GM19025 (cell line): ENCODE data around the gene SENP7.
"Not testable (repeated sequence)": the region's sequence is repeated elsewhere in the genome, so short reads cannot be mapped to it uniquely, and the experiment has no call there.

ENCODE experiments used
- ATAC-seq: cut with Tn5 transposase; IDR thresholded peaks from one replicate; pipeline ENCODE4 v1.9.1; 2021; ENCODE audit warnings: mild to moderate bottlenecking, low read depth, moderate library complexity; ENCODE audit not compliant: unreplicated experiment

SENP7 gene

DNA sequence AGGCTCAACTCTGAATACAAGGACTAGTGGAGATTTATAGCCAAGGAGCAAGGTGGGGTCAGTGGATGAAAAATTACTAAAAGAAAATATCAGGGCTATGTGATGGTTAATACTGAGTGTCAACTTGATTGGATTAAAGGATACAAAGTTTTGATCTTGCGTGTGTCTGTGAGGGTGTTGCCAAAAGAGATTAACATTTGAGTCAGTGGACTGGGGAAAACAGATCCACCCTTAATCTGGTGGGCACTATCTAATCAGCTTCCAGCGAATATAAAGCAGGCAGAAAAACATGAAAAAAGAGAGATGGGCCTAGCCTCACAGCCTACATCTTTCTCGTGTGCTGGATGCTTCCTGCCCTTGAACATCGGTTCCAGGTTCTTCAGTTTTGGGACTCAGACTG, 14.4 kb upstream of the SENP7 start:
- ATAC-seq, result no peak

DNA sequence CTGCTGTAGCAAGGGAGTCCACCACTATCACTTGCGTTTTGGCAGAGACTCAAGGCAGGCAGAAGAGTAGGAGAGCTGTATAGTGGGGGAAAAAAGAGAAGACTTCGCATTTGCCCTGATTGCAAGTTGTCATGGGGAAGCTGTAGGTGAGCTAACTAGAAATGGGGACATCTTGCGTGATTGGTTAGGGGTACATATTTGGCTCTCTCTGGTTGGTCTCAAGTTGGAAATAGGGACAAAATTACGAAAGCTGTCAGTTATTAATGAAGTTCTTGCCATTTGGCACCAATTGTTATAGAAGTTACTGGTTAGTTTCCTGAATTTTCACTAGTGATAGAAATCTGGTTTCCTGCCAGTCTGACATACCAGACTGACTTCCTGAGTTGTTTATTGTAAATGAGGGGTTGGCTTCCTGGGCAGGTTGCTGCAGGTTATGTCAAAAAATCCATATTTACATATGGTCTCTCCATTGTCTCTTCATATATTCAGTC, 8.2 kb upstream of the SENP7 start:
- ATAC-seq, result no peak

- ATAC-seq, result no peak
Observed at GRCh38 chr3:101519685-101520365, 6.8 kb upstream of the SENP7 start.

DNA sequence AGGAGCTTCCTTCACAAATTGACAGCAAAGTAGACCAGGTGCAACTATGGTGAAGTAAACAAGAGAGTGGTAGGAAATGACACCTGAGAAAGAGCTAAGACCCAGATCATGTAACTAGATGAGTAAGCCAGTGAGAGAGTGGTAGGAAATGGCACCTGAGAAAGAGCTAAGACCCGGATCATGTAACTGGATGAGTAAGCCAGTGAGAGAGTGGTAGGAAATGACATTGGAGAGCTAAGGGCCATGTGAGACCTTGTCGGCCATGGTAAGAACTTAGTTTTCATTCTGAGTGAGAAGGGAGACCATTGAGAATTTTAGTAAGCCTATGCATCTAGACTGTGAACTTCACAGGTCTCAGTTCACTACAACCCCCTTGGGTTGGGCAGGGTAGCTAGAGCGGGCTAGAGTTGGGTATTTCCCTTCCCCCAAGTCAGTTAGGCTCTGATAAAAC, 5.4 kb upstream of the SENP7 start:
- peak; percentile 93 for ATAC-seq

DNA sequence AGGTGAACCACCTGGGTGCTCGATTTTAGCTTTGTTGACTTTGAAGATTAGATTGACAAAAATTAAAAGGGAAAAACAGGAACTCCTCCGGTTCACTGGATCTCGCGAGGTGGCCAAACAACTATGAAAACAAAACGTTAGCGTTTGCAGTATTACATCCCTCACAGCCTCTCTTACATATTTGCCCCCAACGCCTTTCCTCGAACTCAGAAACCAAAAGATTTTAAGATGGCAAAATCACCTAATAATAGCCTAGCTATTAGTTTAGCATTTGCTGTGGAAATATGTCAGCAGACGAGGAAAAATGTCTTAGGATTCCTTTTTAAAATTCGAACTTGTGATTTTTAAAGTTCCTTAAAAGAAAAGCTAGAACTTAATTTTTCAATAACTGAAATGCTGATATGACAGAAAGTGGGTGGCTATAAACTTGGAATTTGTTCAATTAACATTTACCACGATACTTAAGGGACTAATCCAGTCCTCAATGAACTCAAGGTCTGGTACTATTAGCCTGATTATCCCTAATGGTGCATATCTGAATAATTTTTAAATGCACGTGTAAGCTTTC, 491 bp upstream of the SENP7 start:
- peak; percentile 20 for ATAC-seq

- ATAC-seq, result peak; percentile 23
Observed at GRCh38 chr3:101512396-101512645, 691 bp downstream of the SENP7 start.

DNA sequence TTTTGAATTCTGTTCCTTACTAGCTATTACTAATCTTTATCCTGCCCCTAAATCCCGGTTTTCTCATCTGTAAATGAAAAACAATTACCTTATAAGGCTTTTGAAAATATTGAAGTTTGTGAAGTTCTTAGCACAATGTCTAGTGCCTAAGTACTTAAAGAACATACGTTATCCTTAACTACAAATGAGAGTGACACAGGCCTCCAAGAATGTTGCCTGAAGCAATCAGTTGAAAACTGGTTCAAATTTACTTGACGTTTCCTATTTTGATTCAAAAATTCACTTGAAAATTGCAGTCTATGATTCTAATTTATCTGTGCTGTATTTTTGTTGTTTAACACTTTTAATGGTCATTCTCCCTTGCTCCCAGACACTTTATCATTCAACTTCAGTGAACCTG, 3.2 kb downstream of the SENP7 start:
- no peak for ATAC-seq

DNA sequence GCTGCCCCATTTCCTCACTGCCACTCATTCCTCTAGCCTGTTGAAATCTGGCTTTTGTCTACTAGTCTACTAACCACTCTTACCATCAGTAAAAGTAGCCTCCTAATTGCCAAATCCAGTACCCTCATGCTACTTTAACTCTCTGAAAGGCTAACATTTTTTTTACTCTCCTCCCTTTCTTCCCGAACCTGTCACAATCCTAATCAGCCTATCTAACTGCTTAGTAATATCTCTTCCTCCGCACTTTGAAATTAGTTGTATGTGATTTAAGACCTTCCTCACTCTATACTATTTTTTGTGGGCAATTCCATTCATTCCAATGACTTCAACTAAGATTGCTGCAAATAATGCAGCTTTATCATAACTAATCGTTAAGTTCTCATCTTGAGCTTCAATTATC, 3.7 kb downstream of the SENP7 start:
- ATAC-seq, result no peak

GRCh38 chr3:101501783-101502182, 11.2 kb downstream of the SENP7 start:
- no peak for ATAC-seq

DNA sequence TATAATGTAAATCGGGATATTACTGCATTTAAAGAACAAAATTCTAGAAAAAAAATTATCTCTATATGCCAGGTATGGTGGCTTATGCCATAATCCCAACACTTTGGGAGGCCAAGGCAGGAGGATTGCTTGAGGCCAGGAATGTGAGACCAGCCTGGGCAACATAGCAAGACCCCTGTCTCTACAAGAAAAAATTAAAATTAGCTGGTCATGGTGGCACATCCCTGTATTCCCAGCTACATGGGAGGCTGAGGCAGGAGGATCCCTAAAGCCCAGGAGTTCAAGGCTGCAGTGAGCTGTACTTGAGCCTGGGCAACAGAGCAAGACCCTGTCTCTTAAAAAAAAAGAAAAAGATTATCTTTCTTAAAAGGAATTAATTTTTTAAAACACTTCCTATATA, 12.8 kb downstream of the SENP7 start:
- ATAC-seq, result no peak

- no peak for ATAC-seq
Observed at GRCh38 chr3:101497803-101498202, 15.2 kb downstream of the SENP7 start.

DNA sequence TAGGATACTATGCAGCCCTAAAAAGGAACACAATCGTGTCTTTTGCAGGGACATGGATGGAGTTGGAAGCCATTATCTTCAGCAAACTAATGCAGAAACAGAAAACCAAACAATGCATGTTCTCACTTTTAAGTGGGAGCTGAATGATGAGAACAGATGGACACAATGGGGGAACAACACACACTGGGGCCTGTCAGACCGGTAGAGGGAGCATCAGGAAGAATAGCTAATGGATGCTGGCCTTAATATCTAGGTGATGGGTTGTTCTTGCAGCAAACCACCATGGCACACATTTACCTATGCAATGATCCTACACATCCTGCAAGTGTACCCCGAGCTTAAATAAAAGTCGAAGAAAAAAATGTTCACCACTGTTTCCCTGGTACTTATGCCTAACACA, 17.5 kb downstream of the SENP7 start:
- no peak for ATAC-seq

GRCh38 chr3:101484805-101485620, 28.0 kb downstream of the SENP7 start:
- ATAC-seq, result no peak

DNA sequence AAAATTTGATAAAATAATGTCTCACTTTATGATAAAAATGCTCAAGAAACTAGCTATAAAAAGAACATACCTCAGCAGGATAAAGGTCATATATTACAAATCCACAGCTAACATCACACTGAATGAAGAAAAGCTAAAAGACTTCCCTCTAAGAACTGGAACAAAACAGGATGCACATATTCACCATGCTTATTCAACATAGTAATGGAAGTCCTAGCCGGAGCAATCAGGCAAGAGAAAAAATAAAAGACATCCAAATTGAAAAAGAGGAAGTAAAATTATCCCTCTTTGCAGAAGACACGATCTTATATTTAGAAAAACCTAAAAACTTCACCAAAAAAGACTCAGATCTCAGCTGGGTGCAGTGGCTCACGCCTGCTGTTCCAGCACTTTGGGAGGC, 34.0 kb downstream of the SENP7 start:
- ATAC-seq, result no peak

GRCh38 chr3:101474841-101475552, 38.0 kb downstream of the SENP7 start:
- ATAC-seq, result not testable (repeated sequence)

- not testable (repeated sequence) for ATAC-seq
Observed at GRCh38 chr3:101468676-101469075, 44.3 kb downstream of the SENP7 start.

DNA sequence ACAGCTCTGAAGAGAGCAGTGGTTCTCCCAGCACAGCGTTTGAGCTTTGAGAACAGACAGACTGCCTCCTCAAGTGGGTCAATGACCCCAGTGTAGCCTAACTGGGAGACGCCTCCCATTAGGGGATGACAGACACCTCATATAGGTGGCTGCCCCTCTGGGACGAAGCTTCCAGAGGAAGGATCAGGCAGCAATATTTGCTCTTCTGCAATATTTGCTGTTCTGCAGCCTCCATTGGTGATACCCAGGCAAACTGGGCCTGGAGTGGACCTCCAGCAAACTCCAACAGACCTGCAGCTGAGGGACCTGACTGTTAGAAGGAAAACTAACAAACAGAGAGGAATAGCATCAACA, 45.7 kb downstream of the SENP7 start:
- not testable (repeated sequence) for ATAC-seq

DNA sequence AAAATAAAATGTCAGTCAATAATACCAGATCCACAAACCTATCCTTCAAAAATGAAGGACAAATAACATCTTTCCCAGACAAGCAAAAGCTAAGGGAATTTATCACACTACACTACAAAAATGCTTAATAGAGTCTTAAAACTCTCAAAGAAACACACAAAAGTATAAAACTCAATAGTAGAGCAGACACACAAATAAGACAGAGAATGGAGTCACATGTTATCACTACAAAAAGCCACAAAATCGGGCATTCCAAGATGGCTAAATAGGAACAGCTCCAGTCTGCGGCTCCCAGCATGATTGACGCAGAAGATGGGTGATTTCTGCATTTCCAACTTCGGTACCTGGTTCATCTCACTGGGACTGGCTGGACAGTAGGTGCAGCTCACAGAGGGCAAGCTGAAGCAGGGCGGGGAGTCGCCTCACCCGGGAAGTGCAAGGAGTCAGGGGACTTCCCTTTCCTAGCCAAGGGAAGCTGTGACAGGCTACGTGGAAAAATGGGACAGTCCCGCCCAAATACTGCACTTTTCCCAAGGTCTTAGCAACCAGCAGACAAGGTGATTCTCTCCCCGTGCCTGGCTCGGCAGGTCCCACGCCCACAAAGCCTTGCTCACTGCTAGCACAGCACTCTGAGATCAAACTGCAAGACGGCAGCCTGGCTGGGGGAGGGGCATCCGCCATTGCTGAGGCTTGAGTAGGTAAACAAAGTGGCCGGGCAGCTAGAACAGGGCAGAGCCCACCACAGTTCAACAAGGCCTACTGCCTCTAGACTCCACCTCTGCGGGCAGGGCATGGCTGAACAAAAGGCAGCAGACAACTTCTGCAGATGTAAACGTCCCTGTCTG, 46.3 kb downstream of the SENP7 start:
- ATAC-seq, result no peak

DNA sequence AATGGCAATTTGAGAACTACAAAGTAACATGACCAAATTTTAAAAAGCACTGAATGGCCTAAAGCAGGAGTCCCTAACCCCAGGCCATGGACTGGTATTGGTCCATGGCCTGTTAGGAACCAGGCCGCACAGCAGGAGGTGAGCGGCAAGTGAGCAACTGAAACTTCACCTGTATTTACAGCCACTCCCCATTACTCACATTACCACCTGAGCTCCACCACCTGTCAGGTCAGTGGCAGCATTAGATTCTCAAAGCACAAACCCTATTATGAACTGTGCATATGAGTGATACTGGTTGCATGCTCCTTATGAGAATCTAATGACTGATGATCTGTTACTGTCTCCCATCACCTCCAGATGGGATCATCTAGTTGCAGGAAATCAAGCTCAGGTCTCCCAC, 48.8 kb downstream of the SENP7 start:
- ATAC-seq, result no peak

DNA sequence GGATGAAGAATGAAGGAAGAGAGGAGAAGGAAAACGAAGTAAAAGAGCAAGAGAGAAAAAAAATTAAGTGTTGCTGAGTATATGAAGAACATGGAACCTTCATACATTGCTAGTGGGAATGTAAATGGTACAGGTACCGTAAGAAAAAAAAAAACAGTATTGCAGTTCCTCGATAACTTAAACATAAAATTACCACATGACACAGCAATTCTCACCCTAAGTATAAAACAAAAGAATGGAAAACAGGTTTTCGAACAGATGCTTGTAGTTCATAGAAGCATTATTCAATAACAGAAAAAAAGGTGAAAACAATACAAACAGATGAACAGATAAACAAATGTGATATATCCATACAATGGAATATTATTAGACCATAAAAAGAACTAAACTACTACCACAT, 51.6 kb downstream of the SENP7 start:
- no peak for ATAC-seq
